HCEC 1CT (cell line): ENCODE results near the gene GLTPD2.

ENCODE experiments used
- DNase-seq: peaks from one replicate; pipeline ENCODE4 v3.0.0-alpha.2; 2017

The GLTPD2 gene

DNA sequence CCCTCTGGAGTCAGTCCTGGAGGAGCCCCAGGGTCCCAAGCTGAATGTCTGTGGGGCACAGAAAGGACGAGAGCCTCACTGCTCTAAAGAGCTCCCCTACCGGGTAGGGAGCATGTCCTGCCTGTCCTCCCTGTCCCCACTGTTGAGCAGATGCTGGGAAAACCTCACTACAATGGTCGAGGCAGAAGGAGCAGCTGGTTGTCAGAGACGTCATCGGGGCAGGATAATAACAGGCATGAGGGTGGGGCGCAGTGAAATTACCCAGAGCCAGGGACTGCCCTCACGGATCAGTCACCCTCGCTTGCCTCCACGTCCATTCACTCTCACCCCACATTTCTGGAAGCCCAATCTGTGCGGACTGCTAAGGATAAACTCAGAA is 16.5 kb upstream of the GLTPD2 start:
- no peak for DNase-seq

DNA sequence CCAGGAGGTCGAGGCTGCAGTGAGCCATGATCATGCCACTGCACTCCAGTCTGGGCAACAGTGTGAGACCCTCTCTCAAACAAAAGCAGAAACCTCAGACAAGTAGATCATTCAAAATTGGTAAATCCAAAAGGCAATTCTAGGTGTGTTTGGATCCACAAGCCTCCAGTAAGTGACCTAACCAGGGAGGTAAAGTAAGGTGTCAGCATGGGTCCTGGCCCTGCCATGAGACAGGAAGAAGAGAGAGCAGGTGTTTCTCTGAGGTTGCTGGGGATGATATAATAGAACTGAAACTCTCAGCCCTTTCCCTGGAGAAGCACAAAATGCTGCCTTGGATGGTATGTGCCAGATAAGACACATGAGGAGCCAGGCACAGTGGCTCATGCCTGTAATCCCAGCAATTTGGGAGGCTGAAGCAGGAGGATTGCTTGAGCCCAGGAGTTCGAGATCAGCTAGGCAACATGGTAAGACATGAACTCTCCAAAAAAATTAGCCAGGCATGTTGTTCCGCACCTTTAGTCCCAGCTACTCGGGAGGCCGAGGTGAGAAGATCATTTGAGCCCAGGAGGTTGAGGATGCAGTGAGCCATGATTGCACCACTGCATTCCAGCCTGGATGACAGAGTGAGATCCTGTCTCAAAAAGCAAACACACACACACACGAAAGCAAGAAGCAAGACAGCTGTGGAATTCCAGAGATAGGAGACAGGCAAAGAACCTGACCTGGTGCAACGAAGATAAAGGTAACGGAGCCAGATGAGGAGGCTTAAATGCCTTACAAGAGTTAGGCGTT is 10.6 kb upstream of the GLTPD2 start:
- no peak for DNase-seq

DNA sequence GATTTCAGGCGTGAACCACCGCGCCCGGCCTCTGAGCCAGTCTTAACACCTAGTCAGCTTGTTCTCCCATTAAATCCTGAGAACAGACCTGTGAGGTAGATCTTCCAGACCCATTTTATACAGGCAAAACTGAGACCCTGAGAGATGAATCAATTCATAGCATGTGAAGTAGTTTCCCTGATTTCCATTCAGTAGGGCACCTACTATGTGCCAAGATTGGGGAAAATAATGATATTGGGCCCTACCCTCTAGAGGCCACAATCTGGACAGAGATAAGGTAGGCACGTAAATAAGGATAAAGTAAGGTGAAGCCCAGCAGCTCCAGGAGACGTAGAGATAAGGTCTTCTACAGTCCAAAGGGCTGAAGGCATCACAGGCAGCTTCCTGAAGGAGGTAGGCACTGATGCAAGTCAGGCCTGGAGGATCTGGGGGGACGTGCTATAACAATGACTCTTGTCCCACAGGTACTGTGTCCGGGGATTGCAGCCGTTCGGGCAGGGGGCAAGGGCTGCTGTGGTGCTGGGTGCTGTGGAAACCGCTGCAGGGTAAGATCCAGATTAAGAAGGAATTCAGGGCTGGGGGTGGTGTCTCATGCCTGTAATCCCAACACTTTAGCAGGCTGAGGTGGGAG is 8.3 kb upstream of the GLTPD2 start:
- DNase-seq = no peak

DNA sequence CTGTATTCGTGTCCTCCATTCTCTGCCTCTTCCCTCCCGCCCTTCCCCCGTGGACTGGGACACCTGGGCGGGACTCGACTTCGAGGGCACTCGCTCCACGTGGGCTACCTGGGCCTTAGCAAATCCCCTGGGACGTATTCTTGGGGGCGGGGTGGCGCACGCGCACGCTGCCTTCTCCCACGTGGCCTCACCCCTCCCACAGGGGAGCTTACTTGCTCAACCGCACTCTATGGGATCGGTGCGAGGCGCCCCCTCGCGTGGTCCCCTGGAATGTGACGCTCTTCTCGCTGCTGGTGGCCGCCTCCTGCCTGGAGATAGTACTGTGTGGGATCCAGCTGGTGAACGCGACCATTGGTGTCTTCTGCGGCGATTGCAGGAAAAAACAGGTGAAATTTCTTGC is 6.1 kb upstream of the GLTPD2 start:
- no peak for DNase-seq

DNA sequence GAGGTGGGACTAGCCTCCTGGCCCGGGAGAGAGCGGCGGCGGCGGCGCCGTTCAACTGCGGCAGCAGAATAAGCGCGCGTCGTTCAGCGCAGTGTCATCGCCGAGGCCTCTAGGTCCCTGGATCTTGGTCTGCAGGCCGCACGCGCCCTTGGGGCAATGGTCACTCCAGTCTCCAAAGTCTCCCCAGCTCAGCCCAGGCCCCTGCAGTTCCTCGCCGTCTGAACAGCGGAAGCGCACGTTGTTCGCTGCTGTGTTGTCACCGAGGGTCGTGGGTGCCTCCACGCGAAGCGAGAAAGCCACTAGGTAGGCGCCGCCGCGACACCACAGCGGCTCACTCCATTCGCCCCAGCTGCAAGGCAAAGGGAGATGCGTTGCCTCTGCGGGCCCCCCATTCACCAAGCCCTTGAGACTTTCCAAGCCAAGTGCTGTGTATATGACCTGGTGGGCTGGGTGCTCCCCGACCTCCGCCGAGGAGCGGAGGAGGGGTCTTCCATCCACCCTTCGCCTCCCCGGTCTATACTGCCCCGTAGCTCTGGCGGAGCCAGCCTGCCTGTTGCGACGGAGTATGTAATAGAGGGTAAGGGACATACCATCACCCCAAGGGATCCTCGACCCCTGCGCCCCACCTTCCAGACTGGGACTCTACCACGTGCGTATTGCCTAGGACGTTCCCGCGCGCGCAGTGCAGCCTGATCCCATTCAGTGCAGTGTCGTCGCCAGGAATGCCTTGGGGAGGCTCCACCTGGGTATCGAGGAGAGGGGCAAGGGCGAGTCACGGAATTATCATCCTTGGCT is 3.3 kb upstream of the GLTPD2 start:
- DNase-seq = no peak

DNA sequence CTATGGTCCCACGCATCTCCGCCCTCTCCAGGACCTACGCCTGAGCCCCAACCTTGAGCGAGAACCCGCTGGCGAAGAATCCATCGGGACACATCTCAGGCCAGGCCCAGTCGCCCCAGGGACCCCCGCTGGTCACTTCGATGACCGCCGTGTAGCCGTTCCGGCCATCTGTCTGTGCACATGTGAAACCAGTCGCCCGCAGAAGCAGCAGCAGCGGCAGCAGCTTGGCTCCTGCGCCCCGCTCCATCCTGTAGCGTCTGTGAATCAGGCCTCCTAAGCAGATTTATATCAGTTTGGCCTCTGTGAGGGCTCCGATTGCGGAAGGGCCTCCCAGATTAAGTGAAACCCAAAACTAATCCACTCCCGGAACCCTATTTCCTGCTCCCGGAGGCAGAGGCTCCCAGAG is 2.7 kb upstream of the GLTPD2 start, which contains the start of gene VMO1:
Gene VMO1 (minus strand): TSS at position 259 of the 406 bp plus-strand sequence. CDS start 12 bp downstream, at position 247.
- DNase-seq = peak; percentile 60

DNA sequence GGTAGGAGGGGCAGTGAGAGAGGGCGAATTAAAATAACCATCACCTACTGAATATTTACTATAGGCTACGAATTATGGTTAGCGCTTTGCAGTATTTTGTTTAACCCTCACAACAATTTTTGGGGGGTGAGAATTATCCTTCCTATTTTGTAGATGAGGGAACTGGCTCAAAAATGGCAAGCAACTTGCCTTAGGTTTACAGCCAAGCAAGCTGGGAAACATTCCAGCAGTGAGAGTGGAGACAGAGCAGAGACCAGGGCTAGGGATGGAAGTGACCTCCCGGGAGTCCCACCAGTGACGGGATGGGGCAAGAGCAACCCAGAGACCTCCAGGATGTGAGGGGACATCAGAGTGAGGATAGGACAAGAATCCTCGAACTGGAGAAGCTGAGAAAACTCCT is 2.2 kb upstream of the GLTPD2 start:
- DNase-seq = no peak

DNA sequence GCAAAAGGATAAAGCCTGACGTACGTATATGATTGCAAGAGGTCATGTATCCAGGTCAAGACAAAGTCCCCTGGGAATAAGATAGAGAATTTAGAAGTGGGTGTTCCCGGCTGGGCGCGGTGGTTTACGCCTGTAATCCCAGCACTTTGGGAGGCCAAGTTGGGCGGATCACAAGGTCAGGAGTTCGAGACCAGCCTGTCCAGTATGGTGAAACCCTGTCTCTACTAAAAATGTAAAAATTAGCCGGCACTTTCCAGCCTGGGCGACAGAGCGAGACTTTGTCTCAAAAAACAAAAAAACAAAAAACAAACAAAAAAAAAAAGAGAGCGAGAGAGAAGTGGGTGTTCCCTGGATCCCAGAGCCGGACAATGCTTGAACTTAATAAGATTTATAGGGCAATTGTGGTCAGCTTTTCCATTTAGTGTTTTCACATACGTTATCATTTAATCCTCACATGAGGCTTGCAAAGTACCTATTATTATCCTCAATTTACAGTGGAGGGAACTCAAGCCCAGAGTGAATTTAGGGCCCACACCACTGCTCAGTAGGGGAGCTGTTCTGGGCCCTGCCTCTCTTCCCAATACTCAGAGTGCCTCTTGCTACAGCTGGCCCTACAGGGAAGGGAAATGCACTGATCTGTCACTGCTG is 481 bp upstream of the GLTPD2 start:
- no peak for DNase-seq

DNA sequence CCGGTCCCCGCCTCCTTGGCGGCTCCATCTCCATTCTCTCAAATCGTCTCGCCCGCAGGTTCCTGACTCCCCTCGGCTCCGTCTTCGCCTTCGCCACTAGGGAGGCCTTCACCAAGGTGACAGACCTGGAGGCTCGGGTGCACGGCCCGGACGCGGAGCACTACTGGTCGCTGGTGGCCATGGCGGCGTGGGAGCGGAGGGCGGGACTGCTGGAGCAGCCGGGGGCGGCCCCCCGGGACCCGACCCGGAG is 862 bp downstream of the GLTPD2 start:
- DNase-seq = no peak

DNA sequence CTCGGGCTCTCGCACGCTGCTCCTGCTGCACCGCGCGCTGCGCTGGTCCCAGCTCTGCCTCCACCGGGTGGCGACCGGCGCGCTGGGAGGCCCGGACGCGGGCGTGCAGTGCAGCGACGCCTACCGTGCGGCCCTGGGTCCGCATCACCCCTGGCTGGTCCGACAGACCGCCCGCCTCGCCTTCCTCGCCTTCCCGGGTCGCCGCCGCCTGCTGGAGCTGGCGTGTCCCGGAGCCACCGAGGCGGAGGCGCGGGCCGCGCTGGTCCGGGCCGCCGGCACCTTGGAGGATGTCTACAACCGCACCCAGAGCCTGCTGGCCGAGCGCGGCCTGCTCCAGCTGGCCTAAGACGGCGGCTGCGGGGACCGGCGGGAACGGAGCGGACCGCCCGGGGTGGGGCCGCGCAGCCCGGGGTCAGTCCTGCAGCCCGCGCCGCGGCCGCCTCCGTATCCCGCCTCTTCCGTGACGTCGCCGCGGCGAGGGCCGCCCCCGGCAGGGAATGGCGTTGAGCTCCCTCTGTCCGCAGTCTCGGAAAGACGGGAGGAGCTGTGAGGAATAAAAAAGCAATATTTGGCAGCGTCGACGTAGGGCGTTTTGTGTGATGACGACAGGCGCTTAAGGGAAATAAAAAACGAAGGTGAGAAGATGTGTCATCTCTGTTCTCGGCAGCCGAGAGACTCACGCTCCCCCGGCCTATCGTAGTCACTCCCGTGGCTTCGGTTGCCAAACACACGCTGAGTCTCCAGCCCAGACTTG is 1.4 kb downstream of the GLTPD2 start:
- peak; percentile 89 for DNase-seq

DNA sequence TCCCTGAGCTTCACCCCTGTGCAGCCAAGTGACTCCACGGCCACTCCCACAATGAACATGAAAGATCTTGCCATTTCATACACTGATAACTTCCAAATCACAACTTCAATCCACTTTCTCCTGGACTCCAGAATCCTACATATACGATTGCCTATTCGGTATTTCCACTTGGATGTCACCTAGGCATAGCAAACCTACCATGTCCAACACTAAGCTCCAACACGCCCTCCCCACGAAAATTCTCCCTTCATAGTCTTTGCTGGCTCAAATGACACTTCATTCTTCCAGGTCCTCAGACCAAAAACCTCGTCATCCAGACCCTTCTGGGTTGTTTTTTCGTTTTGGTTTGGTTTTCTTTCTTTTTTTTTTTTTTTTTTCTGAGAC is 1.9 kb downstream of the GLTPD2 start:
- DNase-seq = no peak

DNA sequence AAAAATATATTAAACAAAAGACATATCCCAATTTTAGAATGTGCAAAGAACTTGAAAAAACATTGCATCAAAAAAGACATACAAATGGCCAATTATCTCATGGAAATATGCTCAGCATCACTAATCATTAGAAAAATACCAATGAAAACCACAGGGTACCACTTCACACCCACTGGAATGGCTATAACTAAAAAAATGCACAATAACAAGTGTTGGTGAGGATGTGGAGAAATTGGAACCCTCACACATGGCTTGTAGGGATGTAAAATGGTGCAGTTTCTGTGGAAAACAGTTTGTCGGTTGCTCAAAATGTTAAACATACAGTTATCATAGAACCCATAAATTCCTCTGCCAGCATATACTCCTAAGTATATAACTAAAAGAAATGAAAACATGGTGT is 6.4 kb downstream of the GLTPD2 start:
- no peak for DNase-seq

DNA sequence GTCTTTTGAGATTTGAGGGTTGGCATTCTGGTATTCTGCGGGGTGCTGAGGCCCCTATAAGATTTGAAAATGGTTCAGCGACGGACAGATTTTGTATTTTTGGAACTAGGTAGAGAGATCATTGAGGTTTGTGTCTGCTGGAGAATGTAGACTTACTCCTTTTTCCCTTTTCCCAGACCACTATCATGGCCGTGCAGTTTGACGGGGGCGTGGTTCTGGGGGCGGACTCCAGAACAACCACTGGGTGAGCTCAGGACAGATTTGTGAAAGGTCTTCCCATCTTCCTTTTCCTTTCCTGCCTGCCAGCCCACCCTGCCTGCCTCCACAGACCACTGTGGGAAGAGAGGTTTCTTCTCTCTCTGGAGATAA is 7.8 kb downstream of the GLTPD2 start:
- DNase-seq = peak; percentile 24

DNA sequence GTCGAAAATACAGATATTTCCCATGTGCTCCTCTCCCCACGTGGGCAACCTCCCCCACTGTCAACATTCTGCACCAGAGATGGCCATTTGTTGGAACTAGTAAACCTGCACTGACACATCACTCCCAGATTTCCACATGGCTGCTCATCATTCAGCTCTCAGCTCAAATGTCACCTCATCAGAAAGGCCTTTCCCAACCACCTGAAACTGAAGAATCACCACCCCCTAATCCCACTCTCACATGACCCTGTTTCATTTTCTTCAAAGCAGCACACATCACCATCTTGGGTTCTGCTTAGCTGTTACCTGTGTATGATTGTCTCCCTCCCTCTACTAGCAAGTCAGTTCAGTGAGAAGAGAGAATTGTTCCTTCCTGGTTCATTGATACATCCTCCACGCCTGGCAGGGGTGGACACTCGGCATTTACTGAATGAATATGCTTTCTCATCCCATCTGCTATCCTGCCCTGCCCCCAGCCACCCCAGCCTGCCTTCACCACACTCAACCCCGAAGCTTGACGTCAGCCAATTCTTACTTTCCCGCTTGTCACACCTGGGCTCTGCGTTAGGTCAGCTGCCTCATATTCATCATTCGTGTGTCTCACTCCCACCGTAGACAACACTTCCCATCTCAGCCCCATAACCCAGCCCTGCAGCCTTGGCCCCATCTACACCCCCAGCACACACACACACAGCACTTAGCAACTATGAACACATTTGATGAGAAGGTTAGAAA is 11.9 kb downstream of the GLTPD2 start:
- DNase-seq = no peak

DNA sequence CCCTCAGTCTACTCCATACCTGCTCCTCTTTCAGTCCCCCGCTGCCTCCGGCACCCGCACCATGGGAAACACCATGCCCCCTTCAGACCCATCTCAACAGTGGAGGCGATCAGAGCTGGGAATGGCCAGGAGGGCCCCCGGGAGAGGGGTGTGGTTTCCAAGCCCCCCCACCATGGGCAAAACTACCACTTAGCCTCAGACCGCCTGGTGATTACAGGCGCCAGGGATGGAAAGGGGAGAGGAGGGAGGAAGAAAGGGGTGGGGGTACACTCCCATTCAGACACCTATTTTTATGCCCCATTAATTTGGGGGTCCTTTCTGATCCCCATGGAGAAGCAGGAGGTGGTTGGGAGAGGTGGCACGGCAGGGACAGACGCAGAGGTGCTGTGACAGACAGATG is 13.5 kb downstream of the GLTPD2 start, which contains the start of gene C17orf114:
Gene C17orf114 (minus strand): TSS at position 101 of the 400 bp plus-strand sequence.
- no peak for DNase-seq

DNA sequence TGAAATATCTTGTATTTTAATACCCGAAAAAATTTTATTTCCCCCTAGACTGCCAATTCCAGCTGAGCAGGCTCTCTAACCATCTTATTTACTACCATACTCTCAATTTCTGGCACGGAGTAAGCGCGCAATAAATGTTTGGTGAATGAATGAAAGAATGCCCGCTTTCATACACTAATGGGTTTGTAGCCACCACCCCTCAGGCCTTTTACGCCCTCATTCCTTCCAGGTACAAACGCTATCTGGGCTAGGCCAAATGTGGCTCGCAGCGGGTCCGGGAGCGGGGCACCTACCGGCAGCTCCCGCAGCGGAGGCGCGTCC is 17.7 kb downstream of the GLTPD2 start:
- DNase-seq = no peak

DNA sequence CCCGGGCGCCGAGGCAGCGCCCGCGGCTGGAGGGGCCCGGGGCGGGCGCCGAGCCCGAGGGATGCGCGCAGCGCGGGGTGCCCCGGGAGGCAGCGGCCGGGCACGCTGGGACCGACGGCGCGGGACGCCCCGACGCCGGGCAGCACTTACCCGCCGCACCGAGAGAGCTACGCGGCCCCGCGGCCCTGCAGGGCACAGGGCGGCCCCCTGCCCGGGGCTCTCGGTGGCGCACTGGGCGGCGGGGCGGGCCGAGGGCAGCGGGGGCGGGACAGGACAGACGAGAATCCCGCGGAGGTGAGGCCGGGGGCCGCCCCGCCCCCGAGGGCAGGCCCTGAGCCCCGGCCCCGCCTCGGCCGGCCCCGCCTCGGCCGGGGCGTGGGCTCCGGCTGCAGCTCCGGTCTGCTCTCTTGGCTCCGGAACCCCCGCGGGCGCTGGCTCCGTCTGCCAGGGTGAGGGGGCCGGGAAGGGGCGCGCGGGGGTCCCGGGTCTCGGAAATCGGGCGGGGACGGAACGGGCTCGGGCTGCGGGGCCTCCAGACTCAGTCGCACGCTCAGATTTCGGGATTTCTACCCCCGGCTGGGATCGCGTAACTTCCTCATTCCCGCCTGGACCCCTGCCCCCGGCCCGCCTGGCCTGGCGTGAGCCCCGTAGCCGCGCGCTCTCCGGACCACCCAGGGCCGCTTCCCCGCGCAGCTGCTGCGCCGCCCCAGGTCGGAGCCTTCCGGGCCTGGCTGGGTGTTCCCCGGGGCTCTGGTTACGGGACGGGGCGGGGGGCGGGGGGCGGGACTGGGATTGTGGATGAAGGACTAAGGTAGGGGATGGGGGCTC is 18.2 kb downstream of the GLTPD2 start, which contains the start of gene PLD2:
Gene PLD2 (plus strand): TSS at position 376 of the 828 bp plus-strand sequence. CDS start 621 bp downstream, outside the sequence.
- DNase-seq = peak; percentile 76

DNA sequence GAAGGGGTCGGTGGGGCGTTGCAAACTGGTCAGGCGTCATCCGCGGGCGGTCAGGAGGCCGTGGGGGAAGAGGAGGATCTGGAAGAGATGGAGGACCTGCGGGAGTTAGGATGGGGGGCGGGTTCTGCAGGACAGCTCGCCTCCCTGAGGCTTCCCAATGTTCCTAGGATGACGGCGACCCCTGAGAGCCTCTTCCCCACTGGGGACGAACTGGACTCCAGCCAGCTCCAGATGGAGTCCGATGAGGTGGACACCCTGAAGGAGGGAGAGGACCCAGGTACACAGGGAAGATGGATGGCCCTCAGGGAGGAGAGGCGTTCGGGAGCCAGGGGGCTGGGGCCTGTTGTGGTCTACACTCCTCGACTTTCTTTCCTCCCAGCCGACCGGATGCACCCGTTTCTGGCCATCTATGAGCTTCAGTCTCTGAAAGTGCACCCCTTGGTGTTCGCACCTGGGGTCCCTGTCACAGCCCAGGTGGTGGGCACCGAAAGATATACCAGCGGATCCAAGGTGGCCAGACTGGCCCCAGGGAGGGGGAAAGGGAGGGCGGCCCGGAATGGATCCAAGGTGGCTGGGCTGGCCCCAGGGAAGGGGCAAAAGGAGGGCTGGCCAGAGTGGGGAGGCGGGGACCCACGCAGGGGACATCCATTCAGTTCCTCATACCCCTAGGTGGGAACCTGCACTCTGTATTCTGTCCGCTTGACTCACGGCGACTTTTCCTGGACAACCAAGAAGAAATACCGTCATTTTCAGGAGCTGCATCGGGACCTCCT is 19.0 kb downstream of the GLTPD2 start:
- DNase-seq = no peak

DNA sequence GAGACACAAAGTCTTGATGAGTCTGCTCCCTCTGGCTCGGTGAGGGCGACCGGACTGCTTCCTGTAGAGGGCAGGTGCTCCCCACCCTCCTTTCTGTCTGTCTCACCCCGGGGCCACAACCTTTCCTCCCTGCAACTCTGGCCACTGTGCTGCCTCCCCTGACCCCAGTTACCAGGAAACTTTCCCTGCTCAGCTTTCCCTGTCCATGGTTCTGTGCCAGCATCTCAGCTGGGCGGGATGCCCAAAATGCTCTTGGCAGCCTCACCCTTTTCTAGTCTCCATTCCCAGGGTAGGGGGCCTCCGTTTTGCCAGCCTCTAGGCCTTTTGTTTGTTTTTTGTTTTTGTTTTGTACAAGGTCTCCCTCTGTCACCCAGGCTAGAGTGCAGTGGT is 19.6 kb downstream of the GLTPD2 start:
- DNase-seq = no peak

DNA sequence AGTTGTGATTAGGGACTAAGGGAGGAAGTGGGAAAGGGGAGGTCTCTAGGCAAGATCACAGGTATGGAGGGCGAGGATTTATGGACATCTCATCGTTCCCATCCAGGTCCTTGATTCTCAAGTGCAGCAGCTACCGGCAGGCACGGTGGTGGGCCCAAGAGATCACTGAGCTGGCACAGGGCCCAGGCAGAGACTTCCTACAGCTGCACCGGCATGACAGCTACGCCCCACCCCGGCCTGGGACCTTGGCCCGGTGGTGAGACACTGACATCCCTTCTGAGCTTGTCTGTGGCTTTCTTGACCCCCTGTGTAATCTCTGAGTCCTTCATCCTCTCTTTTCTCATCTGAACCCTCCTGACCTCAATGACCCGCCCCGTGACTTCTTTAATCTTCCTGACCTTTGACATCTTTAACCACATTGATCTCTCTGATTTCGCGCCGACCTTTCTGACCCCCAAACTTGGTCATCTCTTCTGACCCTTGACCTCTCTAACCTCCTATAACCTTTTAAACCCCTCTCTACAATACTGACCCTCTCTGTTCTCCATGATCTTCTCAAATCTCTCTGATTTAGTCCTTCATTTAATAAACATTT is 22.0 kb downstream of the GLTPD2 start:
- no peak for DNase-seq
